ENCODE results near the gene ADAM12.

The ADAM12 gene

DNA sequence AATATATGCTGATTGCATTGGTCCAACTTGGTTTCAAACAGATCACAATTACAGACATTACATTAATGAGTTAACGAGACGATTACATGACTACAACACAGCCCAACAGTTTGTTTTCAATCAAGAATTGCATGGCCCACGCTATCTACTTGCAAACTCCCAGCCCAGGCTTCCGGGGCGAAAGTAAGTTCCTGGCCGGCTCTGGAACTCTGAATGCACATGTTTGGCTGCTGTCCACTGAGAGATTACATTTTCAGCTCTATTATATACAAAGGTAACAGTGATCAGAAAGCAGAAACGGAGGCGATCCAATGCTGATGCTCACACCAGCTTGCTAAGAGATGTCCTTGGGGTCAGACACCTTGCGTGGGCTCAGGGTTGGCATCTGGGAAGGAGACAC is 285.6 kb downstream of the ADAM12 start:
- TF ChIP-seq, protein P1, sequence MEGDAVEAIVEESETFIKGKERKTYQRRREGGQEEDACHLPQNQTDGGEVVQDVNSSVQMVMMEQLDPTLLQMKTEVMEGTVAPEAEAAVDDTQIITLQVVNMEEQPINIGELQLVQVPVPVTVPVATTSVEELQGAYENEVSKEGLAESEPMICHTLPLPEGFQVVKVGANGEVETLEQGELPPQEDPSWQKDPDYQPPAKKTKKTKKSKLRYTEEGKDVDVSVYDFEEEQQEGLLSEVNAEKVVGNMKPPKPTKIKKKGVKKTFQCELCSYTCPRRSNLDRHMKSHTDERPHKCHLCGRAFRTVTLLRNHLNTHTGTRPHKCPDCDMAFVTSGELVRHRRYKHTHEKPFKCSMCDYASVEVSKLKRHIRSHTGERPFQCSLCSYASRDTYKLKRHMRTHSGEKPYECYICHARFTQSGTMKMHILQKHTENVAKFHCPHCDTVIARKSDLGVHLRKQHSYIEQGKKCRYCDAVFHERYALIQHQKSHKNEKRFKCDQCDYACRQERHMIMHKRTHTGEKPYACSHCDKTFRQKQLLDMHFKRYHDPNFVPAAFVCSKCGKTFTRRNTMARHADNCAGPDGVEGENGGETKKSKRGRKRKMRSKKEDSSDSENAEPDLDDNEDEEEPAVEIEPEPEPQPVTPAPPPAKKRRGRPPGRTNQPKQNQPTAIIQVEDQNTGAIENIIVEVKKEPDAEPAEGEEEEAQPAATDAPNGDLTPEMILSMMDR (IDR thresholded peaks at IDR 0.05; ENCODE audit: low read depth, low read length), result no peak
- no peak overlapping the region for H3K4me3 ChIP-seq (ENCODE audit: low read depth, low read length)

DNA sequence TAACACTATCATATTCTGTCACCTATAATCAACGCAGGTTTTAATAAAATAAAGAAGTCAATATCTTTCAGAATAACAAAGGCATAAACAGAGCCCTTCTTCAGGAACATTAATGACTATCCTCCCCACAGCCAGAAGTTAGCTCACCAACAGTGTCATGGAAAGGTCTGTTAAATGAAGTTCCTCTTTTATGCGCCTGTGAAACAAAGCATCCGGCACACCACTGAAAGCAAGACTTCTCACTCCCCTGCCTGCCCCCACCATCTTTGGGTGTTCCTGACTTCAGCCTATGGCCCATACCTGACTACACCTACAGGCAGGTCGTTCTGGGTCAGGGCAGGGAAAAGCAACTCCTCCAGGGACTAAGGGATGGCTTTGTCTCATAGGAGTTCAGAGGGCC is 286.5 kb downstream of the ADAM12 start:
- no peak overlapping the region for H3K4me3 ChIP-seq (ENCODE audit: low read depth, low read length)
- TF ChIP-seq, protein P1 (IDR thresholded peaks at IDR 0.05; ENCODE audit: low read depth, low read length), result no peak

DNA sequence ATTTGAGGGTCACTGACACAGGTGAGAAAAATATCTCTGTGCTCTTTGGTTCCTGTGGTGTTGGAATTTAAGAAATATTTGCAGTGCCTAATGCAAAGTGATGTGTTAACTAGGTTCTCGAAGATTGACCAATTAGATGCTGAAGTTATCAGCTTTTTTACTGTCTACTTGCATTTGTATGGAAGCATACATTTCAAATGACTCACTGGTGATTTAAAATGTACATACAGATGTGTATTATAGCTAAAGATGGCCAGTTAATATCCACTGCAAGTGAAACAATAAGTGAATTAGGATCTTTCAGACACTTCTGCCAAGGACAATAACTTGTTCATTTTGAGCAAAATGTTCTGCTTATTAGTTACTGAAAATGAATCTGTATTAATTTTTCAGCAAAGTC is 287.0 kb downstream of the ADAM12 start:
- H3K4me3 ChIP-seq (ENCODE audit: low read depth, low read length), result no peak overlapping the region
- TF ChIP-seq, protein P1 (IDR thresholded peaks at IDR 0.05; ENCODE audit: low read depth, low read length), result no peak

DNA sequence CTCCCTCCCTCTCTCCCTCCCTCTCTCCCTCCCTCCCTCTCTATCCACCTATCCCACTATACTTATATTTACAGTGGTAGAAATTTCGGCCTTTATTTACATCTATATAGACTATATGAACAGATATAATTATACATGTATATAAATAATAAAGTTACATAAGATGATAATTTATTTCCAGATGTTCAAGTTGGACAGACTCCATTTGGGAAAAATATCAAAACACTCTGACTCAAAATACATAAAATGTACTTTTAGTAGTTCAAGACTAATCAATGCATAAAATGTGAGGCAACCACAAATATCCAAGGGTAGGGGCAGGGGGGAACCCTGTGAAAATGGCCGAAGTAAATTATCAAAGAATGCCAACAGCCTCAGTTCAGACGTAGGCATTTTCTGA is 288.9 kb downstream of the ADAM12 start:
- no peak overlapping the region for H3K4me3 ChIP-seq (ENCODE audit: low read depth, low read length)
- TF ChIP-seq, protein P1 (IDR thresholded peaks at IDR 0.05; ENCODE audit: low read depth, low read length), result no peak

DNA sequence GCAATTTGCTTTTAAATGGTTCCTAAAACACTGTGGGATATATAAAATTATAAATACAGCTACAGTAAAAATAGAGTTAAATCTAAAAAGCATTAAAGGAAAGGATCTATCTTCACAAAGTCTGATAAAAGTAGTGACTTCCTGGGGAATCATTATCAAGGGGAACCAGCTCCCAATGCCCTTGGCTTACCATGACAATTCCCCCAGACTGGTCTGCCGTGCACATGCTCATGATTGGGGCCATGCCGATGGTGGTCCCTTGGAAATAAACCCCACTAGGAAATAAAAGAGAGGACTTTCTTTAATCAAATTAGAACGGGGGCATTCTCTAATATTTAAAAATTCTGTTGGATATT is 290.1 kb downstream of the ADAM12 start:
- TF ChIP-seq, protein P1 (IDR thresholded peaks at IDR 0.05; ENCODE audit: low read depth, low read length), result no peak
- no peak overlapping the region for H3K4me3 ChIP-seq (ENCODE audit: low read depth, low read length)

DNA sequence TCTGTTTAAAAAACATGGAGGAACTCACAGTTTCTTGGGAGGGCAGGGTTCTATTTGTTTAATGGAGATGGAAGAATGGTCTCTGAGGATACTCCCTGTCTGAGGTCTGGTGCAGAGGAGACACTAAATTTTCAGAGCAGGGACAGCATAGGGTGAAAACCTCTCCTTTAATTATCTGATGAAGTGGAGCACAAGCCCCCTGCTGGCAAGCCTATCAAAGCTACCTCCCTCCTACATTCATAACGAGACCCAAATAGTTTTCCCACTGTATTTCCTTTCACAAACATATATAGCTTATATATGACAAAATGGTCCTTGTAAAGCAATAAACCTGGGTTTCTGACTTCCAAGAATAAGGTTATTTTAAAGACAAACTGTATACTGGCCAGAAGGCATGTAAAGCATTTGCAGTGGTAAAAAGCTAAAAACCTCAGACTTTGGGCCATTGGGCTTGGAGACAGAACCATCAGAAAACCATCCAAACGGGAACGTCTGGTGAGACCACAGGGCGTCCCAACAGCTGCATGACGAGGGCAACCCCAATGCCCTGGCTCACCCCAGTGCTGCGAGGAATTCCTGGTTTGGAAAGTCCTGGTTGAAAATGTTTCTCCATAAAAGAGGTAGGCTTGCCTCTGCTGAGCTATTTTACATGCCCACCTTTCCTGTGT is 290.6 kb downstream of the ADAM12 start:
- TF ChIP-seq, protein P1 (IDR thresholded peaks at IDR 0.05; ENCODE audit: low read depth, low read length), result no peak
- no peak overlapping the region for H3K4me3 ChIP-seq (ENCODE audit: low read depth, low read length)

DNA sequence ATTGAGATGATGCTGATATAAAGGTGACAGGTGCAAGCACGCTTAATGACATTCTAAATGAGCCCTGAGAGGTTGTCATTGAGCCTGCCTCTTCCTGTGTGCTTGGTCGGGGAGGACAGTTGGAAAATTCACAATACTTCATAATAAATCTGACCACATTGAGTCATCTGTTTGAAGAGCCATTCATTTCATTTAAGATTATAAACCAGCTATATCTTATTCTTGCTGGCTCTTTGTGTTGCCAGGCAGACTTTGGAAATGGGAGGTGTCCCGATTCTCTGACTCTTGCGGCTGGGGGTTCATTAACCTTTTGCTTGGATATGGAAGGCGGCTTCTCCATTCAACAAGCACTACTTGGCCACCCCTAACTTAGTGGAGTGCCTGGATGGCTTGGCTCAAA is 293.7 kb downstream of the ADAM12 start:
- H3K4me3 ChIP-seq (ENCODE audit: low read depth, low read length), result no peak overlapping the region
- TF ChIP-seq, protein P1 (IDR thresholded peaks at IDR 0.05; ENCODE audit: low read depth, low read length), result no peak
